SU-DHL-6 (cell line): ENCODE measurements around the gene RAN.

ENCODE experiments used
- H2AFZ ChIP-seq: fragments of 200-600 bp; sonication (generic); 2 replicates; pipeline ENCODE4 v1.6.1; 2014; ENCODE audit warnings: low read depth, mild to moderate bottlenecking, moderate library complexity, mixed read lengths, antibody characterized with exemption, low read length; ENCODE audit not compliant: severe bottlenecking
- H3F3A ChIP-seq: fragments of 200-600 bp; shearing (Covaris generic); 2 replicates; pipeline ENCODE4 v1.6.0; 2016; ENCODE audit warnings: antibody characterized with exemption, mild to moderate bottlenecking; ENCODE audit not compliant: insufficient read depth
- H3K27ac ChIP-seq: fragments of 200-600 bp; sonication (generic); 2 replicates; pipeline ENCODE4 v1.5.1; 2016; ENCODE audit warnings: low read depth, mild to moderate bottlenecking, low read length, moderate library complexity, mixed read lengths
- H3K27me3 ChIP-seq: fragments of 200-600 bp; sonication (generic), shearing (Covaris generic); 2 replicates; pipeline ENCODE4 v1.6.0; 2014; ENCODE audit warnings: mild to moderate bottlenecking, low read length
- H3K36me3 ChIP-seq: fragments of 200-600 bp; sonication (generic); 2 replicates; pipeline ENCODE4 v1.6.1; 2014; ENCODE audit warnings: mild to moderate bottlenecking, low read length, mixed read lengths
- H3K4me2 ChIP-seq: fragments of 300-600, 200-600 bp; shearing (Covaris generic), sonication (generic); 2 replicates; pipeline ENCODE4 v1.6.0; 2014; ENCODE audit warnings: low read length, low read depth, mild to moderate bottlenecking; ENCODE audit not compliant: poor library complexity, severe bottlenecking
- H3K4me3 ChIP-seq: fragments of 200-600 bp; sonication (generic); 2 replicates; pipeline ENCODE4 v1.5.1; 2014; ENCODE audit warnings: antibody characterized with exemption, low read length, mild to moderate bottlenecking, mixed read lengths; ENCODE audit not compliant: insufficient read depth, poor library complexity, severe bottlenecking
- H3K79me2 ChIP-seq: fragments of 200-600 bp; sonication (generic); 2 replicates; pipeline ENCODE4 v1.6.1; 2014; ENCODE audit warnings: mild to moderate bottlenecking, low read length, moderate library complexity; ENCODE audit not compliant: insufficient read depth
- H3K9ac ChIP-seq: fragments of 200-600 bp; sonication (generic); 2 replicates; pipeline ENCODE4 v1.7.0; 2014; ENCODE audit warnings: mild to moderate bottlenecking, low read length
- H3K9me2 ChIP-seq: fragments of 200-600 bp; sonication (generic); replicated peaks from 2 replicates; pipeline ENCODE4 v1.6.1; 2014; ENCODE audit warnings: low read length; ENCODE audit not compliant: insufficient read depth
- H3K9me3 ChIP-seq: fragments of 200-600 bp; sonication (generic); 2 replicates; pipeline ENCODE4 v1.6.1; 2014; ENCODE audit warnings: low read length, mixed read lengths; ENCODE audit not compliant: insufficient read depth
- H4K20me1 ChIP-seq: fragments of 200-600 bp; sonication (generic); 2 replicates; pipeline ENCODE4 v1.6.1; 2014; ENCODE audit warnings: low read depth, mild to moderate bottlenecking, antibody characterized with exemption, low read length, moderate library complexity, mixed read lengths
- EZH2phosphoT487 ChIP-seq: fragments of 200-600 bp; sonication (generic), shearing (Covaris generic); conservative IDR thresholded peaks from 2 replicates; pipeline ENCODE4 v1.6.1; 2018; ENCODE audit warnings: mild to moderate bottlenecking, antibody characterized with exemption, low read length, moderate library complexity, mixed read lengths
- TF ChIP-seq, protein P1 (sequence below): fragments of 200-600 bp; sonication (generic); IDR thresholded peaks from one replicate; pipeline ENCODE4 v1.5.1; 2017; ENCODE audit warnings: antibody characterized with exemption, mild to moderate bottlenecking, low read length, moderate library complexity; ENCODE audit not compliant: insufficient read depth, poor library complexity, severe bottlenecking

The RAN gene

DNA sequence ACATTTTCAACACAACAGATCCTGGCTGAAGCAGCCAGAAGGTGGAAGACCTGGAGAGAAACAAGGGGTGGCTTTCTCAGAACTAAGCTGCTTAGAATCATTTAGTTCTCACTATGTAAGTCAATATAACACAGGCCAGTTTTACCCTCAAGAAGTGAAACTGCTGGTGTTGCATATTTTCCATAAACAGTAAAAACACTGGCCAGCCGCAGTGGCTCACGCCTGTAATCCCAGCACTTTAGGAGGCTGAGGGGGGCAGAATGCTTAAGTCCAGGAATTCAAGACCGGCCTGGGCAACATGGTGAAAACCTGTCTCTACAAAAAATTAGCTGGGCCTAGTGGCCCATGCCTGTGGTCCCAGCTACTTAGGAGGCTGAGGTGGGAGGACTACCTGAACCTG, 44.4 kb upstream of the RAN start:
- Histone ChIP-seq H3K4me3 (no peak overlapping the region), H2AFZ (no peak overlapping the region), H3K9me3 (no peaks in the 10 kb centered on the region), H3K9ac (no peak overlapping the region), H3F3A (no peaks in the 10 kb centered on the region), H3K9me2 (no peaks in the 10 kb centered on the region), H3K79me2 (0 out of 2 replicates have a peak, but pooled peaks cover 10% of the 10 kb centered on the region), H3K27me3 (no peaks in the 10 kb centered on the region), H3K27ac (no peak overlapping the region), H3K36me3 (no peaks in the 10 kb centered on the region), H4K20me1 (no peaks in the 10 kb centered on the region), H3K4me2 (no peak overlapping the region)
- no peak for TF ChIP-seq EZH2phosphoT487
- TF ChIP-seq, protein P1, sequence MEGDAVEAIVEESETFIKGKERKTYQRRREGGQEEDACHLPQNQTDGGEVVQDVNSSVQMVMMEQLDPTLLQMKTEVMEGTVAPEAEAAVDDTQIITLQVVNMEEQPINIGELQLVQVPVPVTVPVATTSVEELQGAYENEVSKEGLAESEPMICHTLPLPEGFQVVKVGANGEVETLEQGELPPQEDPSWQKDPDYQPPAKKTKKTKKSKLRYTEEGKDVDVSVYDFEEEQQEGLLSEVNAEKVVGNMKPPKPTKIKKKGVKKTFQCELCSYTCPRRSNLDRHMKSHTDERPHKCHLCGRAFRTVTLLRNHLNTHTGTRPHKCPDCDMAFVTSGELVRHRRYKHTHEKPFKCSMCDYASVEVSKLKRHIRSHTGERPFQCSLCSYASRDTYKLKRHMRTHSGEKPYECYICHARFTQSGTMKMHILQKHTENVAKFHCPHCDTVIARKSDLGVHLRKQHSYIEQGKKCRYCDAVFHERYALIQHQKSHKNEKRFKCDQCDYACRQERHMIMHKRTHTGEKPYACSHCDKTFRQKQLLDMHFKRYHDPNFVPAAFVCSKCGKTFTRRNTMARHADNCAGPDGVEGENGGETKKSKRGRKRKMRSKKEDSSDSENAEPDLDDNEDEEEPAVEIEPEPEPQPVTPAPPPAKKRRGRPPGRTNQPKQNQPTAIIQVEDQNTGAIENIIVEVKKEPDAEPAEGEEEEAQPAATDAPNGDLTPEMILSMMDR, result no peak

DNA sequence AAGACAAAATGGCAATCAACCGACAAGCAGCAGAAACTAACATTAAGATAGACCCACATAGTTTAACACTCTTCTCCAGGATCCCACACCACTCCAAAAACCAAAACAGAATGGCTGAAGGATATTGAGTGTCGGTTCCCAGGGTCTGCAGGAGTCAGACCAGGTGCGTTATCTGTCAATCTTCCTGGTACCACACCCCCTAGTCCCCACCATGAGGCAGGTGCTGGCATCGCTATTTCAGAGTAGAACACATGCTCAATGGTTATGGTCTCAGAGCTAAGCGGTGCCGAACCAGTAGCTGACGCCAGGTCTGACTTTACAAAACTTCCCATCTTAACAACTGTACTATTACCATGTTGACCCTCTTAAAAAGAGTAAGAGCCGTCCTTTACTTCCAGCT, 43.0 kb upstream of the RAN start:
- Histone ChIP-seq H3K79me2 (0 out of 2 replicates have a peak, but pooled peaks cover 10% of the 10 kb centered on the region), H3F3A (no peaks in the 10 kb centered on the region)
- TF ChIP-seq, protein P1, result no peak
- TF ChIP-seq EZH2phosphoT487, result no peak

DNA sequence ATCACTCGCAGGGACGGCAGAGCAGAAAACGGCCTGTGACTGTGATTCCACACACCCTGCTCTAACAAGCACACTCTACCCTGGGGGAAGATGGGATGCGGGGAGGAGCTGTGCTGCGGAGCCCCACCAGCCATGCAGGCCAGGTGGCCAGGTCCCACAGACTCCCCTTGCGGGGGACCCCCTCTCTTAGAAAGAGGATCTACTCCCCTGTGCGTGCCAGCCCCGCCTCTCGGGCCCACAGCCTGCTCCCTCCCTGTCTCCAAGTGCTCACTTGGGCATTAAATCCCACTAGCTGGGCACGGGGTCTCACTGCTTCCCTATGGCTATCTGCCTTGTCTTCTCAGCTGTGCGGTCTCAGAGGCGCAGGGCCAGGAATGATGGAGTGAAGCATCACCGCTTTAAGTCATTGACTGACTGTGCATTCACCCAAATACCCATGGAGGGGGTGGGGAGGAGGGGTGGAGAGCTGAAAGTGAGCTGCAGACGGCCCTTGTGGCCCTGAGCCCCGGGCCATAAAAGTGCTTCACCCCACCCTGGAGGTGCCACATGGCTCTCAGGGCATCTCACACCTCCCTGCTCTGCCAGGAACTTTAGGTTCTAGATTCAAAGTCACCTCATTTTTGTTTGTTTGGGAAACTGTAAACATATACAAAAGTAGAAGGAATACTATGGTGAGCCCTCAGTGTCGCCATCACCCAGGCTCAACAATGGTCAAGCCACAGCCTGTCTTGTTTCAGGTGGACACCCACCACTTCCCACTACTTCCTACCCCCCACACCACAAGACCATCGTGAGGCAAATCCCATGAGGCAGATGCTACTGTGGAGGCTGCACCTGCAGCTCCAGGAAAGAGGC, 42.2 kb upstream of the RAN start:
- Histone ChIP-seq H3K27ac (no peak overlapping the region), H3K27me3 (no peaks in the 10 kb centered on the region), H3K79me2 (0 out of 2 replicates have a peak, but pooled peaks cover 10% of the 10 kb centered on the region), H3K4me3 (no peak overlapping the region), H3K36me3 (no peaks in the 10 kb centered on the region), H3K4me2 (no peak overlapping the region), H4K20me1 (no peaks in the 10 kb centered on the region), H3K9me2 (no peaks in the 10 kb centered on the region), H3F3A (no peaks in the 10 kb centered on the region), H3K9me3 (no peaks in the 10 kb centered on the region), H3K9ac (no peak overlapping the region), H2AFZ (no peak overlapping the region)
- no peak for TF ChIP-seq EZH2phosphoT487
- TF ChIP-seq, protein P1, result no peak

More for the DNA sequence above, 43.0 kb upstream of the RAN start:
- Histone ChIP-seq H2AFZ (no peak overlapping the region), H3K9me3 (no peaks in the 10 kb centered on the region), H3K9me2 (no peaks in the 10 kb centered on the region), H3K9ac (no peak overlapping the region), H3K4me3 (no peak overlapping the region), H4K20me1 (no peaks in the 10 kb centered on the region), H3K4me2 (no peak overlapping the region), H3K36me3 (no peaks in the 10 kb centered on the region), H3K27ac (no peak overlapping the region), H3K27me3 (no peaks in the 10 kb centered on the region)
